NCI-H748 (cell line): ENCODE measurements around the gene CASP9.
"Not testable (repeated sequence)": the region's sequence is repeated elsewhere in the genome, so short reads cannot be mapped to it uniquely, and the experiment has no call there.

ENCODE experiments used
- DNase-seq: peaks from one replicate; lab custom pipeline; 2025; ENCODE audit not compliant: unreplicated experiment; lab: John Stamatoyannopoulos, UW

CASP9 gene

DNA sequence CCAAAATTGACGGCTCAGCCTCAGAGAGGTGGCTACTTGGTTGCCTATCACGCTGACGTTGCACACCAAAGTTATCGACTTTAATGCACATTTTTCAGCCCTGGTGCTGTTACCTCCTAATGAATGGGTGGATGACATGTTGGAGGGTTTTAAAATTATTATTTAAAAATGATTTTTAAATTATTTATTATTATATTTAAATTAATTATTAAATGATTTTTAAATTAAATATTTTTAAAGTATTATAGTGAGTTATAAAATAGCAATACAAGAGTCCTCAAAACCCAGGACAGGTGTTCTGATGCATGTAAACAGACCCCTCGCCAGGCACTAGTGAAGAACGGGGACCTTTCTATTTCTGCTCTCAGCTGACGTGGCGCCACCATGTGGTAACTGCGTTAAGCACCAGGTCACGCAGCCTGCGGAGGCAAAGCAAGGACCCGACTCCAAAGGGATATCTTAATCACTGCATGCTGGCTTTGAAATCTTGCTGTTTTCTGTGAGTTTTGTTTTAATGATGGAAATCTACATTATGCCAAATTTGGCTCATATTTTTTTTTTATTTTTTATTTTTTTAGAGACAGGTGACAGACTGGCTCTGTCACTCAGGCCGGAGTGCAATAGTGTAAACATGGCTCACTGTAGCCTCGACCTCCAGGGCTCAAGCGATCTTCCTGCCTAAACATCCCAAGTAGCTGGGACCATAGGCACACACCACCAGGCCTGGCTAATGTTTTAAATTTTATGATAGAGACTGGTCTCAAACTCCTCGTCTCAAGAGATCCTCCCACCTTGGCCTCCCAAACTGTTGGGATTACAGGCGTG, 22.6 kb downstream of the CASP9 start:
- DNase-seq: peak; percentile 57

DNA sequence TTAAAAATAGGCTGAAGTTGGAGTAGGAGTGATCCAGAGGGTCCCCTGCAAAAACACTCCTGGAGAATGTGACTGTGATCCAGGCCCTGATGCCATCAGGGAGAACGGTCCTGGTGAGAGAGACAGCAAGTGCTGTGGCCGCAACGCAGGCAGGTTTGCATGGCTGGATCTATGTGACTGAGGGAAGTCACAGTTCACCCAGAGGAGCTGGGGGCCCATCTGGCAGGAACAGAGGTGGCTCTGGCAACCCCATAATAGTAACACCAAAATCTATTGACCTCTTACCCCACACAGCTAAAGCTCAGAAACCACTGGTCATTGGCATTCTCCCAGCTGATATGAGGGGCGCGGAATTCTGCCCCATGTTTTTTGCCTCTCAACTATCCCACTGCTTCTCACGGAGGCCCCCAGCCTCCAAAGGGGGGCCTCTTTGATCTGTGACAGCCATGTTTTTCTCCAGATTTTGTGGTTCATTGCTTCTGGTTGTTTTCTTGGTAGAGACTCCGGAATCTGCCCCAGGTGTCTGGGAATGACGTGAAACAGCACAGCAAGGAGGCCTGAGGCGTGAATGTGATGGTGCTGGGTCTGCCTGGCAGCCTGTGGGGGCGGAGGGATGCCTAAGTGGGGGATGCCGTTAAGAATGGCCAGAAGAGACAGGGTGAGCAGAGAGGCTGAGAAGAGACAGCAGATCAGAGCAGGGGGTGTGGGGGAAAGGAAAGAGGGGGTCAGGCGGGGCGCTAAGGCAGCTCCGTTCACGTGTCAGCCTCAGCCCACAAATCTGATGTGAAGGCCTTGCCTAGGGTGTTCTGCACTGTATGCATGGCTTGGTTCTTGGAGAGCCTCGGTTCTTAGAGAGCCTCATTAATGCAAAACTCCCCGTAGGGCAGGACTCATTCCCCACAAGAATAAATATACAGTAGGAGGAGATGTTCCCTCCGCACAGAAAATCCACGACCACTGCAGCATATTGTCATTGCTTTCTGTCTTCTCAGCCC, 23.5 kb downstream of the CASP9 start:
- no peak for DNase-seq

GRCh38 chr1:15493869-15494390, 30.1 kb downstream of the CASP9 start:
- DNase-seq: no peak

GRCh38 chr1:15492596-15492995, 31.4 kb downstream of the CASP9 start:
- DNase-seq: no peak

GRCh38 chr1:15491010-15491409, 33.0 kb downstream of the CASP9 start:
- DNase-seq: not testable (repeated sequence)

- DNase-seq: no peak
These were observed 34.8 kb downstream of the CASP9 start for GRCh38 chr1:15489052-15489736.

GRCh38 chr1:15488371-15488770, 35.6 kb downstream of the CASP9 start:
- DNase-seq: no peak

- not testable (repeated sequence) for DNase-seq
These were observed 37.0 kb downstream of the CASP9 start for GRCh38 chr1:15486844-15487610.

DNA sequence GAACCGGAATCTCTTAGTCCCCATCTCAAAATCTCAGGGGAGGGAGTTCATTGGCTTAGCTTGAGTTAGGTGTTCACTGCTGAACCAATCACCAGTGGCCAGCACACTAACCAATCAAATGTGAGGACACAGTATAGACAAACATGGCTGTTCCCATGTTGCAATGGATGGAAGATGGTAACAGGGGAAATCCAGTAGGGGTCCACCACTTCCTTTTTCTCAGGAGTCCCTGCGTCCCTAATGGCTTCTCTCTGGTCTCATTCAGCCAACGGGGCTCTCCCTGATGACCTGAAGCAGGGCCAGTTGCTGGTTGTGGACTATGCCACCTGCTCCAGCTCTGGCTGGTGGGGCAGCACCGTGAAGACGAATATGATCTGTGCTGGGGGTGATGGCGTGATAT, 38.4 kb downstream of the CASP9 start:
- no peak for DNase-seq

DNA sequence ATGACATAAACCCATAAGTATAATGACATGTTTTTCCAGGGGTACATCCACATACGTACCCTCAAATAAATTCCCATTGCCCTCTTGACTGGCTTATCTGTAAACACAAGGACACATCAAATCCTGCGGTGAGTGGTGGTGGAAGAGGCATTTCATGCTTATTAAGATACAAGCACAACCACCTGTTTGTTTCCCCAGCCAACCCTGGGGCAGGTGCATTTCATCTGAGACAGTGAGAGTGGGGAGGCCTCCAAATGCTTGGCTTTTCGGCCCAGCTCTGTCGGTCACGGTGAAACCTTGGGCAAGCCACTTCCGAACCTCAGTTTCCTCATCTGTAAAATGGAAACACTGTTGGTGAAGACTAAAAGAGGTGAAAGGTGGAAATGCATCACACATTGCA, 39.6 kb downstream of the CASP9 start:
- not testable (repeated sequence) for DNase-seq

- DNase-seq: no peak
These were observed 40.0 kb downstream of the CASP9 start for GRCh38 chr1:15483971-15484370.

GRCh38 chr1:15482983-15483543, 41.0 kb downstream of the CASP9 start:
- DNase-seq: not testable (repeated sequence)

DNA sequence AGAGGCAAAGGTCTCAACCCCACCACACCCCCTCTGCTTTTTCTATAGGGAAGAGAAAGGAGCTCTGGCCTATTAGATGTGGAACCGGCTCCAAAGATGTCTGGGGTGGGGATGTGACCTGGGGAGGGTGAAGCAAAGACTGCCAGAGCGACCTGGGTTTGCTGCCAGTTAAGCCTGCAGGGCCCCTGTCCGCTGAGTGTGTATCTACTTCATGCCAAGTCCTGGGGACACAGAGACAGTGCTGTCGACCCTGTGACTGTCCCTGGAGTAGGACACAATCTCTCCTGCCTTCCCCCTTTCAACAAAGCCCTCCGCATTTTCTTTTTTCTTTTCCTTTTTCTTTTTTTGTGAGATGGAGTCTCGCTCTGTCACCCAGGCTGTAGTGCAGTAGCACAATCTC, 41.6 kb downstream of the CASP9 start:
- not testable (repeated sequence) for DNase-seq

DNA sequence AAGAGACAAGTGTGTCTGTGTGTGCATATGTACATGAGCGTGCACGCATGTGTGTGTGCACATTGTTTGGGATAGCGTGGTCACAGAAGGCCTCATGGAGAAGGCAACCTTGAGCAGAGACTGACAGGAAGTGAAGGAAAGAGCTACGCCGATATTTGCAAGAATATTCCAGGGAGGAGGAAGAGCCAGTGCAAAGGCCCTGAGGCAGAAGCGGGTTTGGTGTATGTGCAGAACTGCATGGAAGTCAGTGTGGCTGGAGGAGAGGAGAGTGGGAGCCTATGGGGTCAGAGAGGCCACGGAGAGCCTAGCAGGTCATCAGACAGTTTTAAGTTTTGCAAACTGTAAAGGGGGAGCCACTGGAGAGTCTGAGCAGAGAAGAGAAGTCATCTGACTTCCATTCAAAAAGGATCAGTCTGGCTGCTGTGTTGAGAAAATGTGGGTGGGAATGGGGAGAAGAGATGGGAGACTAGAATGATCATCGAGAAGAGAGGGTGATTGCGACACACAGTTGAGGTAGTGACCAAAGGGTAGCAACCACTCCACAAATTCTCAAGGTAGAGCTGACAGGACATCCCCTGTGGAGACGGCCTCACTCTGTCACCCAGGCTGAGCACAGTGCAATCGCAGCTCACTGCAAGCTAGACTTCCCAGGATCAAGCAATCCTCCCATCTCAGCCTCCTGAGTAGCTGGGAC, 44.2 kb downstream of the CASP9 start:
- no peak for DNase-seq

DNA sequence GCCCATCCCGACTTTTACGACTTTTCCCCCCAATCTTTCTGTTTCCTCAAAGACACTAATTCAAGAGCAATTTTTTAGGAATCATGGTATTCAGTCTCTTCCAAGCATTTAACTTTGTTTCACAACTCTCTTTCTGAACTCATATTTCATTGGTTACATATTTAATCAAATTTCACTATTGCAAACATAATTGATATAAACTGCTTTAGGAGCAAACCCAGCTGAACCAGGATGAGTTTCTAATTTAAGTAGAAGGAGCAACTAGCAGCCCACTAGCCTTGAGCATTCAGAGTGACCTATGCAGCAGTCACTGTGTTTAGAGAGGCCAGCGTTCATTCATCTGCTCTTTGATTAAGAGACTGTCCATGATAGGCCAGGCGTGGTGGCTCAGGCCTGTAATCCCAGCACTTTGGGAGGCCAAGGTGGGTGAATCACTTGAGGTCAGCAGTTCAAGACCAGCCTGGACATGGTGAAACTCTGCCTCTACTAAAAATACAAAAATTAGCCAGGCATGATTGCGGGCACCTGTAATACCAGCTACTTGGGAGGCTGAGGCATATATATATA, 46.3 kb downstream of the CASP9 start:
- no peak for DNase-seq

DNA sequence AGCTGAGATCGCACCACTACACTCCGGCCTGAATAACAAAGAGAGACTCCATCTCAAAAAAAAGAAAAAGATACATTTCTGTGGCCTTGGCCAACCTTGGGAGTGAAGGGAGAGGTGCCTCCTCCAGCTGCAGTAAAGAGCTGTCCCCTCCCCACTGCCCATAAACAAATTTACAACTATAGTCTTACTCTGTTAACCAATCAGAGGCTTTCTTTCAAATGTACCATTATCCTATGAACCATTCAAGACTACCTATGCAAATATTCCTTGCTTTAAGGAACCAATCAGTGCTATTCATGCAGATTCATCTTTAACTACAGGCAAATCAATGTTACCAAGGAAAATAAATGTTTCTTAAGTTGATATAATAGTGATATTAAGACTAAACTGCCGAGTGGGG, 47.1 kb downstream of the CASP9 start:
- no peak for DNase-seq

GRCh38 chr1:15475752-15476314, 48.2 kb downstream of the CASP9 start, which contains the start of gene CELA2B:
CELA2B (plus strand) TSS chr1:15476104; CDS start chr1:15476126, 22 bp downstream.
- no peak for DNase-seq

- DNase-seq: no peak
These were observed 51.4 kb downstream of the CASP9 start for GRCh38 chr1:15472587-15472986.

GRCh38 chr1:15471723-15472122, 52.3 kb downstream of the CASP9 start:
- DNase-seq: not testable (repeated sequence)
